GM12891 (cell line): ENCODE data around the gene BCORL1.

Experiments
- POLR2A ChIP-seq: IDR thresholded peaks from 2 replicates; pipeline ENCODE4 v1.6.1; 2011; ENCODE audit warnings: low read depth, low read length, control low read depth
- POLR2AphosphoS5 ChIP-seq: IDR thresholded peaks from 2 replicates; pipeline ENCODE4 v1.6.1; 2011; ENCODE audit warnings: low read depth, low read length, control low read depth
- POU2F2 ChIP-seq: IDR thresholded peaks from 2 replicates; pipeline ENCODE4 v1.6.1; 2011; ENCODE audit warnings: low read depth, mild to moderate bottlenecking, control low read depth, low read length, moderate library complexity
- SPI1 ChIP-seq: IDR thresholded peaks from 2 replicates; pipeline ENCODE4 v1.6.1; 2011; ENCODE audit warnings: low read depth, low read length, control low read depth
- TAF1 ChIP-seq: IDR thresholded peaks from 2 replicates; pipeline ENCODE4 v1.6.1; 2011; ENCODE audit warnings: low read depth, low read length, control low read depth

GRCh38 chrX:130105244-130105643, 122.8 kb downstream of the BCORL1 start:
- no peak for TF ChIP-seq POLR2A
- no peak for TF ChIP-seq POLR2AphosphoS5
- no peak for TF ChIP-seq SPI1
- TF ChIP-seq TAF1: no peak
- TF ChIP-seq POU2F2: no peak
